HG03097 (cell line): ENCODE data around the gene KRT9.

ENCODE experiments used
- ATAC-seq: cut with Tn5 transposase; IDR thresholded peaks from one replicate; pipeline ENCODE4 v1.9.1; 2021; ENCODE audit not compliant: unreplicated experiment, low FRiP score

The KRT9 gene

DNA sequence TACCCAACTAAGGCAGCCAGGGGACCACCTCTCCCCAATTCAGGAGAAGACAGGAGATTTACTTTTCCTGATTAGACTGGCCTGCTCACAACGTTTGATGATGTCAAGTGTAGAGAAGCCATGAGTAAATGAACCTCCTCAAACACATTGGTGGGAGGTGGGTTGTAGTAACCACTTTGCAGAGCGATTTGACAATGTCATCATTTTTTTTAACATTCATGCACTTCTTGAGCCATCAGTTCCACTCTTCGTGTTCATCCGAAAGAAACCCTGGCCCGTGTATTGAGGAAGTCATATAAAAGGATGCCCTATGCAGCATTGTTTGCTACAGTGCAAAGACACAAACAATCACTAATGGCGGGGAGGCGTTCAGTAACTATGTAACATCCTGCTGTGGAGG, 38.2 kb downstream of the KRT9 start:
- ATAC-seq = no peak

DNA sequence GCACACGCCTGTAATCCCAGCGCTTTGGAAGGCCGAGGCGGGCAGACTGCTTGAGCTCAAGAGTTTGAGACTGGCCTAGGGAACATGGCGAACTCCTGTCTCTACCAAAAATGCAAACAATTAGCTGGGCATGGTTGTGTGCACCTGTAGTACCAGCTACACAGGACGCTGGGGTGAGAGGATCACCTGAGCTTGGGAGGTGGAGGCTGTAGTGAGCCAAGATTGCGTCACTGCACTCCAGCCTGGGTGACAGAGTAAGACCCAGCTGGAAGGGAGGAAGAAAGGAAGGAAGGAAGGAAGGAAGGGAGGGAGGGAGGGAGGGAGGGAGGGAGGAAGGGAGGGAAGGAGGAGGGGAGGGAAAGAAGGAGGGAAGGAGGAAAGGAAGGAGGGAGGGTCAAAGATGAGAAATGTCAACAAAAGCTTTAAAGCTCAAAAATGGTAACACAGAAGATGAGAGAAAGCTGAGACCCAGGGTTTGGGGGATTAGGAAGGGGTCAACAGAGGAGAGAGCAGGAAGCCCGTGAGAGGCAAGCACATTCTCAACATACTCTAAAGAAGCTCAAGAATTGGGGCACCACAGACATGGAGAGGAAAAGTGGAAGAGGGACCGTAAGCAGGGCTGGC, 38.8 kb downstream of the KRT9 start:
- no peak for ATAC-seq

DNA sequence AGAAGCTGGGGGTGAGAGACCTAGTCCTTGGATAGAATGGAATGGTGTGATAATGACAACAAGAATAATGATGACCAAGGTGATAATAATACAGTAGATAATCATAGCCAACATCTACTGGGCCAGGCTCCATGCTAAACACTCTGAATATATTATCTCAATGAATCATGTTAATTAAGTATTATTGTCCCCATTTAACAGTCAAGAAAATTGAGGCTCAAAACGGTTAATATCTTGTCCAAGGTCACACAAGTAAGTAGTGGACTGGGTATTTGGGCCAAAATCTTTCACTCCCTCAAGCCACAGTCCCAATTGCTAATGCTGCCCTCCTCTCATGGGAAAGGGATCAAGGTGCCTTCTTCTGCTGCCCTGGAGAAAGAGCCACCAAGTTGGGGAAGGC, 39.9 kb downstream of the KRT9 start:
- no peak for ATAC-seq

DNA sequence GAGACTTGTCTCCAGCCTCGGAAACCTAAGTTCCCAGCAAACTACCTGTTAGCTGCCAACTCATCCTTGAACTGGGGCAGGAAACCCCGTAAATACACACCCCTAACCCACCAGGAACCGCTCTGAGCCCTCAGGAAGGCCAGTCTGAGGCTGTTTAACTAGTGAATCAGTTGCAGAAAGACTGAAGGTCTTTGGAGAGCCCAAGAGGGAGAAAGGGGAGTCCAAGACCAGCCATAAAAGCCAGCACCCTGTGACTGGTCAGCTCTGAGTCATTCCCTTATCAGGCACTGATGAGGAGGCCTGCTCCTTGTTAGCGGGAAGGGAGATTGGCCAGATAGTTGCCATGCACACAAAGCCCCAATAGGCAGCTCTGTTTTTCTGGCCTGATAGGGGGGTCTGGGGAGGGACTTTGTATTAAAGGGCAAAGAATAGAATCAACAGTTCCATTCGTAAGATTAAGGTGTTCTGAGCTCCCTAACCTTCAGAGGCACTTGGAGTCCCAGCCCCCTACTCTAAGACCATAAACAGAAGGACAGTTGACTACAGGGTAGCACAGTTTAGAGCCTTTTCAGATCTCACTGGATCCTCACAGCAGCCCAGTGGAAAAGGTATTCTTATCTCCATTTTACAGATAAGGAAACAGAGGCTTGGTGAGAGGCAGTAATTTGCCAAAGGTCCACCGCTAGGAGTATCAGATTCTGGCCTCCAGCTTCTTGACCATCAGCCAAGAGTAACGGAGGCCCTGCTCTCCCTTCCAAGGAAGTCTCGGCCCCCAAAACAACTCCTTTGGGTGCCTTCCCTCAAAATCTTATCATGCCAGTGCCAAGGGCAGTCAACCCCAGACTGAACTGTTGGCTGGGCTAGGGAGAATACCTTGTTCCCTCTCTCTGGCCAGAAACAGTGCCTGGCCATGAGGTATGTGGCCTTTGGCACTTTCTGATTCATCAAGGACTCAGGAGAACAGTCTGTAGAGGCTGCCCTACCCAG, 41.5 kb downstream of the KRT9 start:
- no peak for ATAC-seq

DNA sequence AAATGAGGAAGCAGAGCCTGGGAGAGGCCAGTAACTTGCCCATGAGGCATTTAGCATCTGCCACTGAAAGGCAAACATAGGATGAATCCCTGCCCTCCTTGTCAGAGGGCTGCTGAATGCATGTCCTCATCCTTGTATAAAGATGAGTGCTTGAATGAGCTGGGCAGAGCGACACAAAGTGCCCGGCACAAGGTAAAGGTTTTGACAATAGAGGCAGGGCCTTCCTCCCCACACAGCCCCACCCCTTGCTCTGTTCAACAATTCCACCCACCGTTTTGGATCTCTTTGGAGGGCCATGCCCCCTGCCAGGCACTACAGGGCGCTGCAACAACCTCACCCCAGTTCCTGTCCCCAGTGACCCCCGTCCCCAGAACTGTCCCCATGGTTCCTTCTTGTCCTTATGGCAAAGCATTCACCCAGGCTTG, 42.4 kb downstream of the KRT9 start:
- ATAC-seq = no peak

DNA sequence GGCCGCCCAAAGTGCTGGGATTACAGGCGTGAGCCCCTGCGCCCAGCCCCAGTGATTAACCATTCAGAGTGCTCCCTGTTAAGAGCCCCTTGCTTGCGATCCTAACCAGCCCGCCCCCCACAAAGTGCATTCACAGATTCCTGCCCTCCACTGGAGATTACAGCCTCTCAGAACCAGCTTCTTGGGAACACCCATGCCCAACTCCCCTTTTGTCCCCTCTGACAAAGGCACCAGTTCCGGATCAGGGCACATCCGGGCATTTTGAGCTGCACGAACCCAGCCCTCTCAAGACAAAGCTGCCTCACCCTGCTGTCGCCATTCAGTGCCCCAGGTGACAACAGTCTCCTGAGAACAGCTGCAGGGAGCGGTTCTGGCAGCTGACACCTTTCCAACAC, 42.9 kb downstream of the KRT9 start:
- no peak for ATAC-seq

DNA sequence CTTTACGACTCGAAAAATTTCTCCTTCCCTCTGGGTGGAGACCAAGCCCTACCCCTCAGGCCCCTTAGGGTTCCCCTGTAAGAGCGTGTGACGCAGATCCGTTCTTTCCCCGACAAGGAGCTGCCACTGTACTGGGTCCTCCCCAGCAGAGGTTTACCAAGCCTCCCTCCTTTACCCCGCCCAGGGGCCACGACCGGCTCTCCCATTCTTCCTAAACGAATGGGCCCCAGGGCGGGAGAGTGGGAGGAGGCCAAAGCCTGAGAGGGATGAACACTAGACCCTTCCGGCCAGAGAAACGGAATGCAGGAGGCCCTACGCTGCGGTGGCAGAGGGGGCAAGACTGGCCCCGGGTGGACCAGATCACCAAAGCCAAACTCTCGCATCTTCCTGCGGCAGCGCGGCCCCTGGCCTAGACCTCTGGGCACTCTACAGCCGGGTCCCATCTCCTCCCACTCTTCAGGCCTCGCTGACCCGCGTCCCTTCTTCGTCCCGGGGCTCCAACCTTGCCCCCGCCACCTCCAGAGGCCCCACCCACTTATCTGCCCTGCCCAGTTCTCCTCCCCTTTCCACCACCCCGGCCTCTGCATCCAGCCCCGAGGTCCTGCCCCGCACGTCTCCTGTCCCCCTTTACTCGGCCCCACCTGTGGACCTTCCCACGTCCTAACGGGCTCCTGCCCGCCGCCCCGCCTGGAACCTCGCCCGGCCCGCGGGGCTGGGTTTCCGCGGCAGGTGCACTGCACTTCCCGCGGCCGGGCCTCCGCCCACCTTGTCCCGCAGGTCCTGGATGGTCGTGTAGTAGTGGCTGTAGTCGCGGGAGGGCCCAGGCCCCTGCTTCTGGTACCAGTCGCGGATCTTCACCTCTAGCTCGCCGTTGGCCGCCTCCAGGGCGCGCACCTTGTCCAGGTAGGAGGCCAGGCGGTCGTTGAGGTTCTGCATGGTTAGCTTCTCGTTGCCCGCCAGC, 44.5 kb downstream of the KRT9 start:
- ATAC-seq = no peak

DNA sequence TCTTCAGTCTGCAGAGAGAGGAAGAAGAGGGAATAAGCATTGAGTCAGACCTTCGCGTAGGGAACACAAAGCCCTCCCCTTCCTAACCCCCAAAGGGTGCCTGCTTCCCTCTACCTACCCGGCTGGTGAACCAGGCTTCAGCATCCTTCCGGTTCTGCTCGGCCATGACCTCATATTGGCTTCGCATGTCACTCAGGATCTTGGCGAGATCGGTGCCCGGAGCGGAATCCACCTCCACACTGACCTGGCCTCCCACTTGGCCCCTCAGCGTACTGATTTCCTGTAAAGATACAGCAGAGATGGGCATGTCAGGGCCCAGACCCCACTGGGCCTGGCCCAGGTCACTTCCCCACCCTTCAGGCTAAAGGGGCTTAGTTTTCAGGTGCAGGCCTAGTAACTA, 47.6 kb downstream of the KRT9 start:
- no peak for ATAC-seq

DNA sequence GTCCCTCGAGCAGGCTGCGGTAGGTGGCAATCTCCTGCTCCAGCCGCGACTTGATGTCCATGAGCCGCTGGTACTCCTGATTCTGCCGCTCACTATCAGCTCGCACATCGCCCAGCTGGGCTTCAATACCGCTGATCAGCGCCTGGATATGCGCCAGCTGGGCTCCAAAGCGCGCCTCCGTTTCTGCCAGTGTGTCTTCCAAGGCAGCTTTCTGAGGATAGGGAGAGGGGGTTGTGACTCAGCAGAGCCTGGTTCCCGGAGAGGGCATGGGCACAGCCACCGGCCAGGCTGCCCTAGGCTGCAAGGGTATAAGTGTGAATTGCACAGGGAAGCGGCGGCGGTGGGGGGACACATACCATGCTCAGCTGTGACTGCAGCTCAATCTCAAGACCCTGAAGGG, 48.1 kb downstream of the KRT9 start:
- ATAC-seq = no peak

DNA sequence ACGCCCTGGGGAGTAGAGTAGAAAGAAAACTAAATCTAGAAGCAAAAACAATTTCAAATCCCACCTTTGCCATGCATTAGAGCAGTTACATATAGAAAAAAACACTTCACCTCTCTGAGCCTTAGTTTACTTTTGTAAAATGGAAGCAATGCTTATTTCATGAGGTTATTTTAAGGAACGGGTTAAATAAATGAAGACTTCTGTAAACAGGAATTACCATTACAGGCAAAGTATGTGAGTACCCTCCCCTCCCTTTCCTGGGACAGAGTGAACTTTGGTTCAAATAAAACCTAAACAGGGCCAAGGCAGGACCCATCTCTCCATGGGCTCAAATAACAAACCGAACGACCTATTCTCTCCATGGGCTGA, 48.6 kb downstream of the KRT9 start:
- no peak for ATAC-seq

DNA sequence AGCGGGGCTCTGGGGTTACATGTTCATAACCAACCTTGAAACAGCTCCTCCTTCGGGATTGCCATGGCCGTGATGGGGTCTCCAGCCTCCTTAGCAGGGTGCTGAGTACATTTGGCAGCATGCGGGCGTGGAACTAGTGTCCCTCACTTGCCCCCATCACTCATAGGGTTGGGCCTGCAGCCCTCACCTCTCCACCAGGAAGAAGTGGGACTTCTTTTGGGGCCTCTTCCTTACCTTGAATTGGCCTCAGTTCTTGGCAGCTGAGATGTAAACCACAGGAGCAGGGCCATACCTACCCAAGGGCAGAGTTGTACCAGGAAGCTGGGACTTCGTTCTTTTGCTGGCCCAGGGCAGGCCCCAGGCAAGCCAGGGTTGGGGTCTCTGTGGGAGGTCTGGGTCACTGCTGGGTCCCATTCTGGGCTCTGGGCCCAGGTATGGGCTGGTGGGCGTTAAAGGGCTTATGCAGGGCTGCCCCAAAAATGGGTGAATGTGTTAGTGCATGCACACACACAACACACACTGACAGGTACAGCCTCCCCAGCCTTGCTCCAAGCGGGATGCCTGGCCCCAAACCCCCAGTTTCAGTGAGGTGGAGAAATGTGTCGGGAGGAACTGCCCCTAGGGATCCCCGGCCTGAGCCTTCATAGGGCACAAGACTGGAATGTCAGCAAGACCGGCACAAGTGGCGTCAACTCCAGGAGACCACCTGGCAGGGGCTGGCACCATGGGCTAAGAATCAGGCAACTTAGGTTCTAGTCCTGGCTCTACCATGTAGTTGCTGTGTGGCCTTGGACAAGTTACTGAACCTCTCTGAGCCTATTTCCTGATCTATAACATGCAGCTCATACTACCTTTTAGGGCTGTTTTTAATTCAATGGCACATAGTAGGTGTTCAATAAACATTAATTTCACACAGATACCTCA, 49.3 kb downstream of the KRT9 start:
- ATAC-seq = no peak

DNA sequence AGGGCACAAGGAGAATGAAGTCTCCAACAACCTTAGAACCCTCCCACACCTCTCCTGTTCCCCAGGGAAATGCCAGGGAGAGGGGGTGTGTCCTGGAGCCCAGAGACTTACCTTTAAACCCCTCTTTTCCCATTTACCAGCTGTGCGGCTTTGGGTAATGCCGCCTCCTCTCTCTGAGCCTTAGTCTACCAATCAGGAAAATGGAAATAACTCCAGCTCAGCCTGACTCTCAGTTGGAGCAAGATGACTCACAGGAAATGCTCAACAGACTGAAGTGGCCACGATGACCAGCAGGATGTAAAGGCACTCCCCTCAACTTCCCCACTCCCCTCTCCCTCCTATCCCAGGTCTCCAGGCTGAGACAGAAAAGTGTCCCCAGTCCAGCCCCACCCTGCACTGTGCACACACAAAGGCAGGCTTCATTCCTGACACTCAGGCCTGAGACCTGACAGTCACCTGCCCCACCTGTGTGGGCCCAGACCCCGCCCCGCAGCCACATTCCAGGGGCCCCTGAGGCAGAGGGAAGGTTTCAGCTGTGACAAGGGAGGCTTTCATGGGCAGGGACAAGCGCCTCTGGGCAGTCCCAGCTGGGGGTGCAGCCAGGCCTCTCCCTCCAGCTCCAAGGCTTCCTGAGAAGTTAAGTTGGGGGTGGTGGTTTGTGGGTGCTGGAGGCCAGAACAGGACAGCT, 50.1 kb downstream of the KRT9 start:
- ATAC-seq = no peak

DNA sequence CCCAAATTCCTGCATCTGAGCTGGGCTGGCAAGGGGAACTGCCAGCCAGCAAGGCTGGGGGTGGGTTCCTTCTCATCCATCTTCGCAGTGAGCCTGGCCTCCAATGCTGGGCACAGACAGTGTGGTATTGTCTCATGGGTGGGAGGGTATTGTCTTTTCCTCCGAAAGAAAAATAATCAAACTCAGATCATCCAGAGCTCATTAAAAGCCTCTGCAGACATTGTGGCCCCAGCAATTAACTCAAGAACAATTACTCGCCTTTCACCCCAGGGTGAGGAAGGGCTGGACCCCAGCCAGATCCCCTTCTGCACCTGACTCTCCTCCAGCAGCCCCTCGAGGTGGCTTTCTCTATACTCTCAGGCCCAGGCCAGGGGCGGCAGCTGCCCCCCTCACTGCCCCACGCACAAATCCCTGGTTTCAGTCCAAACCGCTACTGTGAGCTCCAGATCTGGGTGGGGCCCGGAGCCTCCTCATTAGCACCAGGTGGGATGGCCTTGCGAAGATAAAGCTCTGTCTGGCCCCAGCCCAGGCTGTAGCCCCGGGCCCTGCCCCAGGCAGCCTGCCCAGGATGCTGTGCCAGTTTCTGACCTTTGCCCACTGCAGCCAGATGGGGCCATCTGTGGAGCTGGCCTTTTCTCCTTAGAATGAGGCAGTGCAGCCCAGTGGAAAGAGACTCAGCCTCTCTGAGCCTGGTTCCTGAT, 50.9 kb downstream of the KRT9 start:
- ATAC-seq = no peak

DNA sequence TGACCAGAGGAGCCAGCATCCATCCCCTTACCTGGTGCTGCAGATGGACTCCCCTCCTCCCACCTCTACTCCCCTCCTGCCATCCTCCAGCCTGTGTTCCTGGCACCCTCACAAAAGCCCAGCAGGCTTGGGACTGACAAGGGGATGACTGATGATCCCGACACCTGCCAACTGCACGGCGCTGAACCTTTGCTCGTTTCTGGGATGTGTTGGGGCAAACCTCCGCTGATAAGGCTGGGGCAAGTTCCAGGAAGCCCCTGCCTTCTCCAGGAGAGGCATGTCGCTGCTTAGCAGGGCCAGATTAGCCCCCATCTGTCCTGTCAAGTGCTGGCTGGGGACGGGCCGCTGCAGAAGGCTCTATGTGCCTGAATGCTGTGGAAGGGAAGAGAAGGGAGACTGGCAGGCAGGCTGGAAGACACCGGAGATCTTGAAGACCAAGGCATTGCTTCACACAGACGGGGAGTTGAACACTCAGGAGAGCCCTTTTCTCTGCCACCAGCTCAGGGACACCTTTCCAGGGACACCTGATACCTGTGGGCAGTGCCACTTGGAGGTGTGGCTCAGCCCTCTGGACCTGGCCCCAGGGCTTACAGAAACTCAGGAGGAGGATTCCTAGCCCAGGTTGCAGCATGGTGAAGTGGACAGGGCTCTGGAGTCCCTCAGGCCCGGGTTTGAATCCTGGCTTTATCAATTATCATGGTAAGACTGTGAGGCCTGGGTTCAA, 52.2 kb downstream of the KRT9 start:
- no peak for ATAC-seq

DNA sequence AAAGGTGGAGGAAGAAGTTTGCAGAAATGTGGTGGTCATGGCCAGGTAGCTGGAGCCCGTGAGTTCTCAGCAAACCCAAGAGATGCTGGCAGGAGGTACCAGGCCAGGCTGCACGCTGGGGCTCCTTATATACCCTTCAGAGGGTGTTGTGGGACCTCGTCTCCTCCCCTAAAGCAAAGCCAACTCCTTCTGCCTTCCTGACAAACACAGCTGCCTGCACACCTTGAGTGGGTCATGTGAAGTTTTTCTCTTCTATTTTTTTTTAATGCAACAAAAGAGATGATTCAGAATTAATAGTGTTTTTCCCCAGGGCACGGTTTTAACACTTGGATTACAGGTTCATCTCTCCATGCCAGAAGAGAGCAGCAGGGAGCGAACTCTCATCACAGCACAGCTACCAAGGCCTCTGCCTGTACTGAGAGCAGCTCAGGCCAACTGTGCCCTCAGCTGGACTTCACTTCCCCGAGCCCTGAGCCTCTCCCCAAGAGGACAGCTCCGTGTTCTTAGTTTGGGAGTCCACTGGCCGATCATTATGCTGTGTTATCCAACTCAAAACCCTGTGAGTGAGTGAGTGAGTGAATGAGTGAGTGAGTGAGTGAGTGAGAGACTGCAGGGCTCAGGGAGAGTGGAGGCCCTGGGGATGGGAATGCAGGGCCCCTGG, 52.9 kb downstream of the KRT9 start, which contains the start of gene KRT15:
Gene KRT15, minus strand, starts transcription at position 102 of the 661 bp plus-strand sequence. Its CDS starts 63 bp downstream, at position 39.
- no peak for ATAC-seq

DNA sequence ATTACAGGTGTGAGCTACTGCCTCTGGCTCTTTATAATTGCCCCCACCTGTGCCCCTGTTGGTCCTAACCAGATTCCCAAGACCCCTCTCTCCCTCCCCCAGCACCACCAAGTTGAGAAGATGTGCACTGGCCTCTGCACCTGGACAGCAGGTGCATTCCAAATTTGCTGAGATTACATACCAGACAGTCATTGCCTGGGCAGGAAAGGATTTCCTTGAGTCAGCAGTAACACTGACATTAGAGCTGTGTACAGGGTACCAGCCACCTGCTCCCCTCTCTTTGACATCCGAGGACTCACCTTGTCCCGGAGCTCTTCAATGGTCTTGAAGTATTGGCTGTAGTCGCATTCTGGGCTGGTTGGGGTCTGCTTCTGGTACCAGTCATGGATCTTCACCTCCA, 53.8 kb downstream of the KRT9 start:
- no peak for ATAC-seq

DNA sequence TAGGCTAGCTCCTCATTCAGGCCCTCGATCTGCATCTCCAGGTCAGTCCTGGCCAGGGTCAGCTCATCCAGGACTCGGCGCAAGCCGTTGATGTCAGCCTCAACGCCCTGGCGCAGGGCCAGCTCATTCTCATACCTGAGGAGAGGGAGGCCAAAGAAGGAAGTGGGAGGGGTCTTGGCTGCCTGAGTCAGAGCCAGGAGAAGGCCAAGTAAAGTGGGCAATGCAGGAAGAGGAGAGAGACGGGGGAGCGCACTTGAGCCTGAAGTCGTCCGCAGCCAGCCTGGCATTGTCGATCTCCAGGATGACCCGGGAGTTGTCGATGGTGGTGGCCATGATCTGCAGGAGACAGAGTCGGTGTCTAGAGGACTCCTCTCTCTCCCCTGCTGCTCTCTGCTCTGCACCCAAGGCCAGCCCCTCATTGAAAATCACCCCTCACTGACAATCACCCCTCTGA, 55.0 kb downstream of the KRT9 start:
- ATAC-seq = no peak
